Measurements from ENCODE around the gene CAMK2A. TPM values are rescaled to one million over a fixed set of nuclear protein-coding genes. Genes with fewer than 3 reads are reported as not detected.

CAMK2A gene
- total RNA-seq, 4 donors from 2014 or later: 1.4 to 6.9 (median 3.6) TPM

GRCh38 chr5:150197476-150197875 is 92.1 kb downstream of the CAMK2A start:
- H3K9me3 ChIP-seq: no peaks in the 10 kb centered on the region
- H3K4me1 ChIP-seq: no peaks in the 10 kb centered on the region
- no peak overlapping the region for H3K4me3 ChIP-seq
- TF ChIP-seq POLR2A (IDR thresholded peaks at IDR 0.05): no peak
- no peak for TF ChIP-seq CTCF (IDR thresholded peaks at IDR 0.05)
- no peak for TF ChIP-seq POLR2AphosphoS5 (IDR thresholded peaks at IDR 0.05)
- no peak for TF ChIP-seq EP300 (IDR thresholded peaks at IDR 0.05)
- no peaks in the 10 kb centered on the region for H3K36me3 ChIP-seq
- no peak for ATAC-seq
- H3K27me3 ChIP-seq: no peaks in the 10 kb centered on the region
- WGBS, 2 donors (ENCODE audit: low coverage in 1 of 2): 90 to 100% methylated on average over 1 of the region's 1 CpG
- no peak overlapping the region for H3K27ac ChIP-seq

GRCh38 chr5:150196986-150197385 is 92.6 kb downstream of the CAMK2A start:
- 90 to 96% methylated on average over 2 to 4 of the region's 16 CpGs for WGBS, 2 donors (ENCODE audit: low coverage in 1 of 2)
- Histone ChIP-seq H3K4me3 (no peak overlapping the region), H3K9me3 (no peaks in the 10 kb centered on the region), H3K27ac (no peak overlapping the region), H3K4me1 (no peaks in the 10 kb centered on the region), H3K27me3 (peaks cover 4% of the 10 kb centered on the region), H3K36me3 (no peaks in the 10 kb centered on the region)
- no peak for ATAC-seq
- no peak for TF ChIP-seq POLR2A (IDR thresholded peaks at IDR 0.05)
- no peak for TF ChIP-seq CTCF (IDR thresholded peaks at IDR 0.05)
- TF ChIP-seq POLR2AphosphoS5 (IDR thresholded peaks at IDR 0.05): no peak
- no peak for TF ChIP-seq EP300 (IDR thresholded peaks at IDR 0.05)

- Histone ChIP-seq H3K9me3 (no peaks in the 10 kb centered on the region), H3K36me3 (no peaks in the 10 kb centered on the region), H3K27me3 (peaks cover 8% of the 10 kb centered on the region), H3K27ac (no peak overlapping the region), H3K4me3 (no peak overlapping the region), H3K4me1 (no peaks in the 10 kb centered on the region)
- TF ChIP-seq CTCF (IDR thresholded peaks at IDR 0.05) (no peak), EP300 (IDR thresholded peaks at IDR 0.05) (no peak), POLR2AphosphoS5 (IDR thresholded peaks at IDR 0.05) (no peak), POLR2A (IDR thresholded peaks at IDR 0.05) (no peak)
- 100% methylated on average over 1 of the region's 5 CpGs; no CpG with 5 or more reads in 1 of the 2 donors for WGBS, 2 donors (ENCODE audit: low coverage in 1 of 2)
- no peak for ATAC-seq
These were observed 93.1 kb downstream of the CAMK2A start for GRCh38 chr5:150196514-150196913.

GRCh38 chr5:150195736-150196485 is 93.7 kb downstream of the CAMK2A start:
- Histone ChIP-seq H3K27ac (no peak overlapping the region), H3K4me3 (no peak overlapping the region), H3K27me3 (peaks cover 12% of the 10 kb centered on the region), H3K36me3 (no peaks in the 10 kb centered on the region), H3K9me3 (no peaks in the 10 kb centered on the region), H3K4me1 (no peaks in the 10 kb centered on the region)
- 69 to 89% methylated on average over 2 to 3 of the region's 9 CpGs for WGBS, 2 donors (ENCODE audit: low coverage in 1 of 2)
- no peak for TF ChIP-seq CTCF (IDR thresholded peaks at IDR 0.05)
- no peak for ATAC-seq

- peaks cover 0 to 8% (median 6%) of the 10 kb centered on the region in 3 donors for H3K4me1 ChIP-seq
- no peak overlapping the region for H3K4me3 ChIP-seq
- no peaks in the 10 kb centered on the region for H3K9me3 ChIP-seq
- WGBS, 2 donors (ENCODE audit: low coverage in 1 of 2): no CpG with 5 or more reads among the region's 4 CpGs
- TF ChIP-seq POLR2AphosphoS5 (IDR thresholded peaks at IDR 0.05) (no peak), POLR2A (IDR thresholded peaks at IDR 0.05) (no peak), EP300 (IDR thresholded peaks at IDR 0.05) (no peak), CTCF (IDR thresholded peaks at IDR 0.05) (no peak)
- no peaks in the 10 kb centered on the region for H3K36me3 ChIP-seq
- ATAC-seq: no peak
- no peak overlapping the region for H3K27ac ChIP-seq
- peaks cover 44% of the 10 kb centered on the region for H3K27me3 ChIP-seq
These were observed 97.1 kb downstream of the CAMK2A start for GRCh38 chr5:150192462-150192861.

Measured in gastroesophageal sphincter (tissue), 4 donors.